Stimulated activated CD8-positive, alpha-beta memory T cell treated with anti-CD3 and anti-CD28 coated beads, Interleukin-7, amount 100 ng/mL, for 24 hours (primary cell): Measurements from ENCODE around the gene HIPK3.
"Not testable (repeated sequence)": the region's sequence is repeated elsewhere in the genome, so short reads cannot be mapped to it uniquely, and the experiment has no call there.

Experiments used
- DNase-seq: peaks from one replicate; pipeline ENCODE4 v3.0.0-alpha.2; 2020; ENCODE audit warnings: low read depth

Gene HIPK3

DNA sequence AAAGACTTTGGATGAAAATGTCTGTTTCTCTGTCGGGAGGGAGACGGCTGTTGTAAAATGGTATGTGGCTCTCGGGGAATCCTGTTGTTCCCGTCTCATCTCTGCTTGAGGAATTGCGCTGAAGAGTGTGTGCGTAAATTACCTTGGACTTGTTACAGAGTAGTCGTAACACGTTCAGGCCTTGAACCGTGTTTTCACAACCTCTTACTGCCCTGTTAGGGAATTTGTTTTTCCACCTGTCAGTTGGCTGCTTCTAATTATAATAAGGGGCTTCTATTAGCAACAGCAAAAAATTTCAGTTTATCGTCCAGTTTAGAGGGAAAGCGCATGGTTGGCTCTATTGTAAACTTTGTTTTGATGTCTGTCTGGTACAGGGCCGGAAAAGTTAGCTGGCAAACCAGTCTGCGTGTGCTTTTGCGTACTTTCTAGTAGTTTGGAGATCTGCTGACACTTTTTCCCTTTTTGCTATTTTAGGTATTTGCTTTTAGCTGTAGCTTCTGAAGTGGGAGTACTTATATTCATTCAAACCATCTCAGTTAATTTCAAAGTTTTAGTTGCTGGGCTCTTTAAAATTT, 1.5 kb downstream of the HIPK3 start:
- DNase-seq: no peak

- DNase-seq: no peak
These were observed 2.7 kb downstream of the HIPK3 start for GRCh38 chr11:33259869-33260268.

GRCh38 chr11:33261350-33261749, 4.2 kb downstream of the HIPK3 start:
- not testable (repeated sequence) for DNase-seq

- DNase-seq: no peak
These were observed 4.9 kb downstream of the HIPK3 start for GRCh38 chr11:33262011-33262645.

GRCh38 chr11:33263549-33263948, 6.4 kb downstream of the HIPK3 start:
- DNase-seq: no peak

DNA sequence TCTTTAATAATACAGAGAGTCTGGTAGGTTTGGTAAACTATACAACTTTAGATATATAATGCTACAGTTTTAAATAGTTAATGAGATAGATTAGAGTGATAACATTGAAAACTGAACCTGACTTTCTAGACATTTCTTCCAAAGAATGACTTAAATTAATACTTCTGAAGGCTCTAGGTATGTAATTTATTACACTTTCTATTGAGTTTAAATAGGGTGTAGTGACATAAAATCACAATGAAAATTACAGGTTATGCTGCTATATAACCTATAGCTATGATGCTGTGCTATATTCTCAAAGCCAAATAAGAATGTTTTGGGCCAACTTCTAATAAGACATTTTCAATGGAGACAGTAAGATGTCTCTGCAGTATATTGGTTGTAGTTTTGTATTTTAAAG, 7.7 kb downstream of the HIPK3 start:
- no peak for DNase-seq

DNA sequence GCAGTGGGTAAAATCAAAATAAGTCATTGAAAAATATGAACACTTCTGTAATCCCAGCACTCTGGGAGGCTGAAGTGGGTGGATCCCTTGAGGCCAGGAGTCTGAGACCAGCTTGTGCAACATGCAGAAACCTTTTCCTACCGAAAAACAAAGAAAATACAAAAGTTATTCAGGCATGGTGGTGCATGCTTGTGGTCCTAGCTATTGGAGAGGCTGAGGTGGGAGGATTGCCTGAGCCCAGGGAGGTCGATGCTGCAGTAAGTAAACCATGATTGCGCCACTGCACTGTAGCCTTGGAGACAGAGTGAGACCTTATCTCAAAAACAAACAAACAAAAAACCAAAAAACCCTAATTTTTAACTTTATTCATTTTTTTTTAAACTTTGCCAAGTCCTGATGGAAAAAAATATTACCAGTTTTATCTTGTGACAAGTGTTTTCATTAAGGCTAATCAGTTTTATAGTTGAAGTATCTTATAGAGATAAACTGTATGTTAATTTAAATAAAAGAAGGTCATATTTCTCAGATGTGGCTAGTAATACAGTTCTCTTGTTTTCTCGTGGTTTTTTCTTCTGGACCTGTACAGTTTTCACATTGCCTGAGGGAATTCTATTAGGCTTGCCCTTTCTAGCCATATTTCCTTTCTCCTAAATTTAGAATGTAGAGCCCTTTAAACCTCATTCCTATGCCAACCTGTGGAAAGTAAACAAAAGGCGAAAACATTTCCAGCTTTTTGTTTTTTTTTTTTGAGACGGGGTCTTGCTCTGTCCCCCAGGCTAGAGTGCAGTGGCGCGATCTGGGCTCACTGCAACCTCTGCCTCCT, 9.4 kb downstream of the HIPK3 start:
- no peak for DNase-seq

- DNase-seq: no peak
These were observed 11.9 kb downstream of the HIPK3 start for GRCh38 chr11:33268945-33269540.

DNA sequence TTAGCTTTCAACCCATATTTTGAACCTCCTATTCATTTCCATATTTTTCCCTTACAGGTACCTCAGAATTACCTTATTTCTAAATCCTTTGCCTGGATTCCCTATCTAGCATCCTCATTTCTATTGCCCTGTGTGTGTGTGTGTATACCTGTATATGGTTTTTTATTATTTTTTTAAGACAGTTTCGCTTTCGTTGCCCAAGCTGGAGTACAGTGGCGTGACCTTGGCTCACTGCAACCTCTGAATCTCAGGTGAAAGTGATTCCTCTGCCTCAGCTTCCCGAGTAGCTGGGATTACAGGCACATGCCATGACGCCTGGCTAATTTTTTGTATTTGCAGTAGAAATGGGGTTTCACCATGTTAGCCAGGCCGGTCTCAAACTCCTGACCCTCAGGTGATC, 12.6 kb downstream of the HIPK3 start:
- no peak for DNase-seq

DNA sequence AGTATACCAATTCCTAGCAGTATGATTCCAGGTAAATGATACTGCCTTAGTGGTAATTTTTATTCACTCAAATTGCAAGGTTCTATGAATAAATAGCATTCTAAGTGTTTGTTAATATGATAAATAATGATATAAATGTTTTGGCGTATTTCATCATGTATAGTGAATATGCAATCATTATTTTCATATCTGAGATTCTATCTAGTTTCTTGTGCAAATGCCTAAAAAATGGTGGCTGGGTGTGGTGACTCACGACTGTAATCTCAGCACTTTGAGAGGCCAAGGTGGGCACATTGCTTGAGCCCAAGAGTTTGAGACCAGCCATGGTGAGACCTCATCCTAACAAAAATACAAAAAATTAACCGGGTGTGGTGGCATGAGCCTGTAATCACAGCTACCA, 13.9 kb downstream of the HIPK3 start:
- DNase-seq: no peak

- no peak for DNase-seq
These were observed 15.3 kb downstream of the HIPK3 start for GRCh38 chr11:33272338-33273107.

DNA sequence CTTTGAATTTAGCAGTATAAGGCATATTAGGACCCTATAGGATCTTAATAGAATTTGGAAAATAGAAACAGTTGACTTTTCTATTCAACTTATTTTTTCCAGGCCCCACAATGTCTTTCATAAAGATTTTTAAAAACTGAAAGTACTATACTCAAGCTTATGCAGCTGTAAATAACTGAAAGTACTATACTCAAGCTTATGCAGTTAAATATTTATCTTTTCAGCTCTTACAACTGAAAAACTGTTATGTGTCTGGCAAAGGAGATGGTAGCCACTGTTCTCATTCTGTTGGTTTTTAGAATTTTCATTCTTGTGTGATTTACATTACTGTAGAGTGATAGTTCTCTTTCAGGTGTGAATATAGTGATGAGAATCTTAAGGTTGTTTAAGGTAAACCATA, 16.5 kb downstream of the HIPK3 start:
- DNase-seq: no peak

- DNase-seq: no peak
These were observed 23.2 kb downstream of the HIPK3 start for GRCh38 chr11:33280411-33280810.

GRCh38 chr11:33281758-33282157, 24.6 kb downstream of the HIPK3 start:
- no peak for DNase-seq

GRCh38 chr11:33284818-33285217, 27.6 kb downstream of the HIPK3 start:
- no peak for DNase-seq

GRCh38 chr11:33290319-33290718, 33.1 kb downstream of the HIPK3 start:
- DNase-seq: no peak

GRCh38 chr11:33291004-33291777, 34.0 kb downstream of the HIPK3 start:
- DNase-seq: no peak

DNA sequence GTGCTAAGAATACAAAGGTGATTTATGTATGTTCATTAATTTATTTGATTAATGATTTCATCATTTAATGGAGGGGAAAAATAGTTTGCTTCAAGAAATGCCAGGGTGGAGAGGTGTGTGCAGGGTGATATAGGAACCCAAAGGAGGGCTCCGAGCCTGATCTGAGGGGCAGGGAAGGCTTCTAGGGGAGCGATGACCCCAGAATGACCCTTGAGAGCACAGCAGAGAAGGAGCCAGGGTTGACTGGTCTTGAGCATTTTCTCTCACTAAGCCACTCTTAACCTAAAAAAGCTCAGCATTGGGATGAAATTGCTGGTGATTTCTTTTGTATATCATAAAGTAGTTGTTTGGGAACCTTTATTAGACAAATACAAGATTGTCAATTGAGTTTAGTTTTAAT, 35.1 kb downstream of the HIPK3 start:
- DNase-seq: no peak

DNA sequence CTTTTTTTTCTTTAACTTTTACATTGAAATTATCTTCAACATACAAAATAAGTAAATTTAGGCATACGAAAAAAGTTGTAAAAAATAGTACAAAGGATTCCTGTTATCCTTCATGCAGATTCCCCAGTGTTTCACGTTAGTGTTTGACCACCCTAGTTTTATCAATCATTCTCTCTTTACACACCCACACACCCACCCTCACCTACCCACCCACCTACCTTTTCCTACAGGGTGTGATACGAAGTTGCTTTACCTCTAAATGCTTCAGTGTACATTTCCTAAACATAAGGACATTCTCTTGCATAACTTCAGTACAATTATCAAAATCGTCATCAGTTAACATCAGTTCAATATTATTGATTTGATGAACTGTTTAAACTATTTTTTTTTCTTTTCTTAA, 37.0 kb downstream of the HIPK3 start:
- no peak for DNase-seq

- no peak for DNase-seq
These were observed 37.6 kb downstream of the HIPK3 start for GRCh38 chr11:33294797-33295196.

DNA sequence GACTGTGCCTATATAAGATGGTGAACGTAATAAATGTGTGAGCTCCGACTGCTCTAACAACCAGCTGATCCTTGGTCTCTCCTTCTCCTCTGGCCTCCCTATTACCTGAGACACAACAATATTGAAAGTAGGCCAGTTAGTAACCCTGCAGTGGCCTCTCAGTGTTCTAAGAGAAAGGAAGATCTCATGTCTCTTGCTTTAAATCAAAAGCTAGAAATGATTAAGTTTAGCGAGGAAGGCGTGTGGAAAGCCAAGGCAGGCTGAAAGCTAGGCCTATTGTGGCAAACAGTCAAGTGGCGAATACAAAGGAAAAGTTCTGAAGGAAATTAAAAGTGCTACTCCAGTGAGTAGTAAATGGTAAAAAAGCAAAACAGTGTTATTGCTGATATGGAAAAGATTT, 39.5 kb downstream of the HIPK3 start:
- DNase-seq: no peak
